WTC11 (cell line): Measurements from ENCODE around the gene RIOK1. TPM values are rescaled to one million over a fixed set of nuclear protein-coding genes. Genes with fewer than 3 reads are reported as not detected.
A peak's percentile ranks its signal among the peaks of the same experiment; 100 is the strongest.

Experiments used
- ATAC-seq: fragments of 200-7000 bp; cut with Tn5 transposase; 2 replicates; pipeline ENCODE4 v1.10.0; 2021; ENCODE audit warnings: mild to moderate bottlenecking, moderate library complexity
- CTCF ChIA-PET: fragments of 300-600 bp; sonication (Branson Sonifier 250); formaldehyde crosslinking; loops from one replicate; lab custom pipeline; 2021; ENCODE audit warnings: antibody characterized with exemption; lab: Charles Lee
- POLR2A ChIA-PET: fragments of 350-600 bp; sonication (Branson Sonifier 250); formaldehyde crosslinking; loops from one replicate; lab custom pipeline; 2021; ENCODE audit warnings: antibody characterized with exemption; lab: Charles Lee
- DNase-seq: peaks from one replicate; pipeline ENCODE4 v3.0.0; 2021; ENCODE audit warnings: low spot score
- H3K27ac Mint-ChIP-seq: 2 replicates; pipeline ENCODE4 v1.8.0; 2021; ENCODE audit warnings: mixed read lengths
- H3K27me3 Mint-ChIP-seq: 2 replicates; pipeline ENCODE4 v1.8.0; 2021; ENCODE audit warnings: low read depth, mild to moderate bottlenecking, moderate library complexity, mixed read lengths
- H3K36me3 Mint-ChIP-seq: 2 replicates; pipeline ENCODE4 v1.8.0; 2021; ENCODE audit warnings: mixed read lengths
- H3K4me1 Mint-ChIP-seq: 2 replicates; pipeline ENCODE4 v1.8.0; 2022; ENCODE audit warnings: mixed read lengths
- H3K4me3 Mint-ChIP-seq: 2 replicates; pipeline ENCODE4 v1.8.0; 2021; ENCODE audit warnings: mild to moderate bottlenecking, moderate library complexity, mixed read lengths
- H3K9me3 Mint-ChIP-seq: 2 replicates; pipeline ENCODE4 v1.8.0; 2021; ENCODE audit warnings: mixed read lengths
- ATF6 ChIP-seq: sonication (generic); formaldehyde crosslinking; IDR thresholded peaks from 2 replicates; pipeline ENCODE4 v1.8.1; 2023; ENCODE audit warnings: mild to moderate bottlenecking, missing genetic modification reagents
- ELF4 ChIP-seq: sonication (generic); formaldehyde crosslinking; IDR thresholded peaks from 2 replicates; pipeline ENCODE4 v1.8.1; 2022; ENCODE audit warnings: low read depth, mild to moderate bottlenecking, moderate library complexity, missing genetic modification reagents
- ESRRA ChIP-seq: sonication (generic); formaldehyde crosslinking; IDR thresholded peaks from 2 replicates; pipeline ENCODE4 v1.8.1; 2022; ENCODE audit warnings: mild to moderate bottlenecking, missing genetic modification reagents, borderline replicate concordance
- FOXP4 ChIP-seq: sonication (generic); formaldehyde crosslinking; IDR thresholded peaks from 2 replicates; pipeline ENCODE4 v1.8.0; 2022; ENCODE audit warnings: mild to moderate bottlenecking, missing genetic modification reagents
- GRHL2 ChIP-seq: fragments of 250-450 bp; sonication (Bioruptor Pico); IDR thresholded peaks from 2 replicates; pipeline ENCODE4 v1.8.0; 2022; ENCODE audit warnings: mild to moderate bottlenecking, moderate library complexity; ENCODE audit not compliant: insufficient replicate concordance, severe bottlenecking
- GTF2I ChIP-seq: fragments of 250-450 bp; sonication (Bioruptor Pico); conservative IDR thresholded peaks from 2 replicates; pipeline ENCODE4 v1.4.0; 2021; ENCODE audit warnings: mild to moderate bottlenecking
- MYBL2 ChIP-seq: sonication (generic); formaldehyde crosslinking; IDR thresholded peaks from 2 replicates; pipeline ENCODE4 v1.8.1; 2023; ENCODE audit warnings: mild to moderate bottlenecking, moderate library complexity, missing genetic modification reagents
- NFATC4 ChIP-seq: fragments of 250-450 bp; sonication (Bioruptor Pico); IDR thresholded peaks from 2 replicates; pipeline ENCODE4 v1.9.0; 2021; ENCODE audit warnings: mild to moderate bottlenecking
- NR3C1 ChIP-seq: sonication (generic); formaldehyde crosslinking; conservative IDR thresholded peaks from 2 replicates; pipeline ENCODE4 v1.8.1; 2023; ENCODE audit warnings: low read depth, mild to moderate bottlenecking, missing genetic modification reagents
- OVOL2 ChIP-seq: fragments of 250-450 bp; sonication (Bioruptor Pico); IDR thresholded peaks from 2 replicates; pipeline ENCODE4 v1.9.0; 2021; ENCODE audit warnings: mild to moderate bottlenecking, borderline replicate concordance
- SOX15 ChIP-seq: fragments of 250-450 bp; sonication (Bioruptor Pico); IDR thresholded peaks from 2 replicates; pipeline ENCODE4 v1.9.0; 2021; ENCODE audit warnings: mild to moderate bottlenecking
- TEAD1 ChIP-seq: sonication (generic); formaldehyde crosslinking; IDR thresholded peaks from 2 replicates; pipeline ENCODE4 v1.8.0; 2022; ENCODE audit warnings: mild to moderate bottlenecking, missing genetic modification reagents
- USF2 ChIP-seq: sonication (generic); formaldehyde crosslinking; IDR thresholded peaks from 2 replicates; pipeline ENCODE4 v1.8.1; 2023; ENCODE audit warnings: mild to moderate bottlenecking, missing genetic modification reagents, moderate library complexity
- ZNF232 ChIP-seq: sonication (generic); formaldehyde crosslinking; IDR thresholded peaks from 2 replicates; pipeline ENCODE4 v1.8.0; 2022; ENCODE audit warnings: mild to moderate bottlenecking, missing genetic modification reagents
- ZNF317 ChIP-seq: sonication (generic); formaldehyde crosslinking; IDR thresholded peaks from 2 replicates; pipeline ENCODE4 v1.8.1; 2023; ENCODE audit warnings: low read depth, mild to moderate bottlenecking, moderate library complexity, missing genetic modification reagents, borderline replicate concordance
- ZNF416 ChIP-seq: fragments of 250-450 bp; sonication (Bioruptor Pico); IDR thresholded peaks from 2 replicates; pipeline ENCODE4 v1.9.0; 2021; ENCODE audit warnings: mild to moderate bottlenecking, inconsistent platforms
- ZNF423 ChIP-seq: fragments of 250-450 bp; sonication (Bioruptor Pico); IDR thresholded peaks from 2 replicates; pipeline ENCODE4 v2.1.2; 2022; ENCODE audit warnings: mild to moderate bottlenecking, moderate library complexity
- ZNF532 ChIP-seq: fragments of 250-450 bp; sonication (Bioruptor Pico); IDR thresholded peaks from 2 replicates; pipeline ENCODE4 v1.9.0; 2021; ENCODE audit warnings: mild to moderate bottlenecking, borderline replicate concordance
- ZNF671 ChIP-seq: fragments of 250-450 bp; sonication (Bioruptor Pico); IDR thresholded peaks from 2 replicates; pipeline ENCODE4 v1.8.0; 2021; ENCODE audit warnings: mild to moderate bottlenecking
- total RNA-seq: library from RNA; stranded (reverse); gene quantifications from 3 replicates; pipeline ENCODE4 v1.2.3, GENCODE V29; 2021

The RIOK1 gene
- total RNA-seq, 1 experiment from 2014 or later: 25.6 TPM

GRCh38 chr6:7389162-7389450, 502 bp upstream of the RIOK1 start:
- DNase-seq: no peak
- no peaks in the 10 kb centered on the region for H3K9me3 Mint-ChIP-seq
- H3K27ac Mint-ChIP-seq: peak overlapping the region; percentile 95
- ATAC-seq: no peak
- TF ChIP-seq ZNF232 (CRISPR knock-in tag): no peak
- TF ChIP-seq OVOL2: no peak
- peak; percentile 94; the same call in 1 of the 2 replicates for TF ChIP-seq ZNF423 (CRISPR knock-in tag)
- TF ChIP-seq ZNF532 (CRISPR knock-in tag): no peak
- TF ChIP-seq ZNF671 (CRISPR knock-in tag): no peak
- no peak for TF ChIP-seq FOXP4 (CRISPR knock-in tag)
- no peak for TF ChIP-seq ZNF317 (CRISPR knock-in tag)
- TF ChIP-seq, all 79 proteins: peak for 1
- Mint-ChIP-seq H3K36me3 (peaks cover 13% of the 10 kb centered on the region), H3K27me3 (no peaks in the 10 kb centered on the region), H3K4me3 (peak overlapping the region; percentile 92), H3K4me1 (peaks cover 25% of the 10 kb centered on the region)
- ChIA-PET CTCF (interaction anchor here (1.0 to 4.9 kb wide), 10 partner anchors 11 to 692 kb away, joined by 3 to 25 read pairs (median 4); no protein-coding TSS in a partner anchor), POLR2A (interaction anchor here (0.6 to 2.0 kb wide), 4 partner anchors 21 to 201 kb away, joined by 3 to 9 read pairs (median 5); partner anchors contain the start of genes SNRNP48 and SSR1)

GRCh38 chr6:7390226-7390878, 744 bp downstream of the RIOK1 start:
- no peaks in the 10 kb centered on the region for H3K27me3 Mint-ChIP-seq
- H3K36me3 Mint-ChIP-seq: peaks cover 25% of the 10 kb centered on the region
- no peaks in the 10 kb centered on the region for H3K9me3 Mint-ChIP-seq
- POLR2A ChIA-PET: interaction anchor here (0.6 to 2.0 kb wide), 6 partner anchors 9 to 199 kb away, joined by 3 to 9 read pairs (median 4); partner anchors contain the start of genes SNRNP48 and SSR1
- no peak for DNase-seq
- H3K4me3 Mint-ChIP-seq: peak overlapping the region; percentile 92
- peak overlapping the region; percentile 95 for H3K27ac Mint-ChIP-seq
- TF ChIP-seq NR3C1 (CRISPR knock-in tag): no peak
- TF ChIP-seq GRHL2 (CRISPR knock-in tag): no peak
- TF ChIP-seq USF2: no peak
- no peak for TF ChIP-seq ZNF317 (CRISPR knock-in tag)
- no peak for TF ChIP-seq SOX15
- TF ChIP-seq GTF2I (CRISPR knock-in tag): no peak
- TF ChIP-seq ATF6 (CRISPR knock-in tag): no peak
- no peak for TF ChIP-seq ESRRA (CRISPR knock-in tag)
- no peak for TF ChIP-seq TEAD1 (CRISPR knock-in tag)
- no peak for TF ChIP-seq MYBL2 (CRISPR knock-in tag)
- TF ChIP-seq NFATC4 (CRISPR knock-in tag): no peak
- no peak for TF ChIP-seq ZNF416 (CRISPR knock-in tag)
- TF ChIP-seq ELF4 (CRISPR knock-in tag): no peak
- TF ChIP-seq, all 79 proteins: peak for 0
- H3K4me1 Mint-ChIP-seq: peaks cover 25% of the 10 kb centered on the region
- CTCF ChIA-PET: interaction anchor here (0.7 to 4.9 kb wide), 11 partner anchors 13 to 694 kb away, joined by 3 to 25 read pairs (median 4); no protein-coding TSS in a partner anchor
- no peak for ATAC-seq
